Endothelial cell of umbilical vein (primary cell): ENCODE measurements around the gene JAG2. TPM values are rescaled to one million over a fixed set of nuclear protein-coding genes. Genes with fewer than 3 reads are reported as not detected.

Experiments used
- BruUV-seq: library from RNA; stranded (reverse); fragments of 400-500 nt; replicated peaks from 2 replicates; lab custom pipeline; 2021; lab: Mats Ljungman, UMichigan
- CTCF ChIA-PET: fragments of 300-600, 350-600 bp; sonication (Branson Sonifier 250); formaldehyde crosslinking; loops from one replicate; lab custom pipeline; 2021; ENCODE audit warnings: antibody characterized with exemption, inconsistent platforms; lab: Charles Lee
- POLR2A ChIA-PET: fragments of 300-600, 350-600 bp; sonication (Branson Sonifier 250); formaldehyde crosslinking; loops from one replicate; lab custom pipeline; 2021; ENCODE audit warnings: antibody characterized with exemption, inconsistent platforms; lab: Charles Lee
- DNase-seq: peaks from one replicate; pipeline ENCODE4 v3.0.0-alpha.2; 2011; ENCODE audit warnings: low read depth, low spot score
- FAIRE-seq: peaks from 2 replicates; lab custom pipeline; 2011; peaks lifted over from hg19 to GRCh38; lab: Jason Lieb, UNC
- H2AFZ ChIP-seq: 2 replicates; pipeline ENCODE4 v1.6.0; 2012; ENCODE audit warnings: low read depth, low read length, control low read depth, inconsistent platforms
- H3K27ac ChIP-seq: 2 replicates; pipeline ENCODE4 v1.5.1; 2011; ENCODE audit warnings: low read depth, mild to moderate bottlenecking, control low read depth, low read length, moderate library complexity; ENCODE audit not compliant: insufficient read depth
- H3K27me3 ChIP-seq, 2 experiments: 2 replicates each; pipeline versions ENCODE4 v1.6.0 to v1.6.1; 2011; ENCODE audit warnings: low read length in 2 of 2, mixed read lengths in 1 of 2; ENCODE audit not compliant: control insufficient read depth in 2 of 2, insufficient read depth in 2 of 2
- H3K36me3 ChIP-seq, 2 experiments: 2 replicates in 1 of 2; 3 replicates in 1 of 2; pipeline ENCODE4 v1.5.1; 2011; ENCODE audit warnings: low read length in 2 of 2, mild to moderate bottlenecking in 1 of 2, moderate library complexity in 1 of 2; ENCODE audit not compliant: control insufficient read depth in 2 of 2, insufficient read depth in 2 of 2; ENCODE audit errors: extremely low read depth in 1 of 2
- H3K4me1 ChIP-seq: 3 replicates; pipeline ENCODE4 v1.5.1; 2011; ENCODE audit warnings: mild to moderate bottlenecking, low read length; ENCODE audit not compliant: control insufficient read depth, insufficient read depth; ENCODE audit errors: extremely low read depth
- H3K4me2 ChIP-seq: 2 replicates; pipeline ENCODE4 v1.6.1; 2011; ENCODE audit warnings: low read length, control low read depth, mixed read lengths; ENCODE audit not compliant: insufficient read depth
- H3K4me3 ChIP-seq, 3 experiments: fragments of 200-600 bp in 1 of 3; sonication (generic), shearing (Covaris generic) in 1 of 3; replicated peaks in 1 of 3; 2 replicates each; pipeline ENCODE4 v1.5.1; 2011 to 2016; ENCODE audit warnings: control low read depth in 3 of 3, low read length in 3 of 3, mild to moderate bottlenecking in 2 of 3, inconsistent platforms in 1 of 3, low read depth in 1 of 3, moderate library complexity in 1 of 3; ENCODE audit not compliant: insufficient read depth in 1 of 3
- H3K79me2 ChIP-seq: 2 replicates; pipeline ENCODE4 v1.6.0; 2012; ENCODE audit warnings: low read length, inconsistent platforms; ENCODE audit not compliant: control insufficient read depth, insufficient read depth
- H3K9ac ChIP-seq: replicated peaks from 2 replicates; pipeline ENCODE3; 2011; ENCODE audit warnings: low read length, control low read depth; ENCODE audit not compliant: insufficient read depth; ENCODE audit errors: extremely low read depth
- H3K9me1 ChIP-seq: replicated peaks from 3 replicates; pipeline ENCODE4 v1.6.0; 2011; ENCODE audit warnings: mild to moderate bottlenecking, low read length; ENCODE audit not compliant: control insufficient read depth, insufficient read depth; ENCODE audit errors: extremely low read depth
- H3K9me3 ChIP-seq: replicated peaks from 2 replicates; pipeline ENCODE4 v1.5.1; 2012; ENCODE audit warnings: low read length, inconsistent platforms; ENCODE audit not compliant: control insufficient read depth, insufficient read depth
- H4K20me1 ChIP-seq: replicated peaks from 2 replicates; pipeline ENCODE3; 2011; ENCODE audit warnings: mild to moderate bottlenecking, low read length; ENCODE audit not compliant: control insufficient read depth, insufficient read depth; ENCODE audit errors: extremely low read depth
- CTCF ChIP-seq, 2 donors: IDR thresholded peaks; 1 replicate in 1 of 2; 2 replicates in 1 of 2; pipeline ENCODE4 v1.5.1; 2011; ENCODE audit warnings: low read length in 2 of 2, mild to moderate bottlenecking in 2 of 2, moderate library complexity in 2 of 2, control low read depth in 1 of 2, inconsistent platforms in 1 of 2, low read depth in 1 of 2; ENCODE audit not compliant: insufficient read depth in 1 of 2; ENCODE audit errors: extremely low read depth in 1 of 2
- EZH2 ChIP-seq: IDR thresholded peaks from 2 replicates; pipeline ENCODE4 v1.6.1; 2012; ENCODE audit warnings: borderline replicate concordance, low read depth, mild to moderate bottlenecking, moderate library complexity, low read length, inconsistent platforms; ENCODE audit not compliant: severe bottlenecking
- FOS ChIP-seq: IDR thresholded peaks from 2 replicates; pipeline ENCODE4 v1.6.1; 2011; ENCODE audit warnings: mild to moderate bottlenecking, low read length, moderate library complexity, borderline replicate concordance; ENCODE audit not compliant: insufficient read depth
- GATA2 ChIP-seq: IDR thresholded peaks from 2 replicates; pipeline ENCODE4 v1.7.0; 2011; ENCODE audit warnings: low read depth, mild to moderate bottlenecking, moderate library complexity, mixed read lengths, low read length; ENCODE audit not compliant: insufficient read length, insufficient read depth
- JUN ChIP-seq: IDR thresholded peaks from 2 replicates; pipeline ENCODE4 v1.6.1; 2011; ENCODE audit warnings: borderline replicate concordance, low read depth; ENCODE audit not compliant: insufficient read length, insufficient read depth
- MAX ChIP-seq: IDR thresholded peaks from 2 replicates; pipeline ENCODE4 v1.6.1; 2011; ENCODE audit not compliant: insufficient read depth, insufficient read length
- MYC ChIP-seq: IDR thresholded peaks from one replicate; pipeline ENCODE4 v1.6.1; 2011; ENCODE audit warnings: mild to moderate bottlenecking, low read depth, low read length
- POLR2A ChIP-seq: IDR thresholded peaks from 2 replicates; pipeline ENCODE4 v1.6.1; 2012; ENCODE audit warnings: low read depth, mild to moderate bottlenecking, control low read depth, low read length
- POLR2AphosphoS5 ChIP-seq: IDR thresholded peaks from 2 replicates; pipeline ENCODE4 v1.6.1; 2012; ENCODE audit warnings: low read depth, mild to moderate bottlenecking, control low read depth, low read length, moderate library complexity; ENCODE audit not compliant: insufficient read depth
- dilution Hi-C: fragments of 300-500 bp; cut with MboI; formaldehyde crosslinking; loops from one replicate; pipeline ENCODE4 v1.15.0; 2019; ENCODE audit warnings: low sequenced_read_pairs; ENCODE audit not compliant: extremely low pct_ligation_motif_present
- intact Hi-C: fragments of 100-400 bp; cut with micrococcal nuclease; formaldehyde crosslinking; loops from one replicate; pipeline ENCODE4 v1.10.0; 2022
- polyA plus RNA-seq, 4 experiments: library from polyadenylated mRNA; depleted of rRNA in 3 of 4; stranded (reverse) in 3 of 4; unstranded in 1 of 4; fragments of >200 nt; gene quantifications; 2 replicates each; pipeline versions ENCODE4 v1.2.1 to v1.2.3, GENCODE V29; 2011 to 2012; ENCODE audit warnings: missing spikeins in 1 of 4
- total RNA-seq: library from RNA; stranded (reverse); gene quantifications from 2 replicates; pipeline ENCODE4 v1.2.3, GENCODE V29; 2021

Gene JAG2
- total and polyA plus RNA-seq, 2 donors (not counting 3 experiments of a cell fraction or from before 2014, with no cell fraction given): 105 to 128 TPM

- POLR2A ChIA-PET: no interaction called here
- BruUV-seq: TSS peak; percentile 77
- dilution Hi-C loops: no loop called here
- DNase-seq (no peak), FAIRE-seq (no peak)
- Histone ChIP-seq H3K9ac (no peak overlapping the region), H3K9me1 (no peaks in the 10 kb centered on the region), H4K20me1 (no peaks in the 10 kb centered on the region), H3K4me1 (no peaks in the 10 kb centered on the region), H3K79me2 (no peaks in the 10 kb centered on the region), H3K27ac (no peak overlapping the region), H3K4me3 (no peak overlapping the region), H3K9me3 (no peaks in the 10 kb centered on the region), H2AFZ (no peak overlapping the region), H3K36me3 (peaks cover 10 to 33% of the 10 kb centered on the region in 2 experiments), H3K4me2 (no peak overlapping the region), H3K27me3 (no peaks in the 10 kb centered on the region)
- CTCF ChIA-PET: no interaction called here
- intact Hi-C loops: no loop called here
- TF ChIP-seq JUN: no peak
- TF ChIP-seq POLR2AphosphoS5: no peak
- TF ChIP-seq POLR2A: no peak
- no peak for TF ChIP-seq GATA2
- no peak for TF ChIP-seq MAX
- TF ChIP-seq MYC: no peak
- TF ChIP-seq EZH2: no peak
- TF ChIP-seq FOS: no peak
- no peak for TF ChIP-seq CTCF (IDR thresholded peaks at IDR 0.05; ENCODE audit: extremely low read depth in 1 of 2, insufficient read depth in 1 of 2, low read depth in 1 of 2, low read length in 2 of 2)
Observed at GRCh38 chr14:105141486-105142281, 26.9 kb downstream of the JAG2 start.
